OCI-LY1 (cell line): ENCODE results near the gene ATP5F1D.

Source experiments
- H2AFZ ChIP-seq: fragments of 200-600 bp; sonication (generic), shearing (Covaris generic); 2 replicates; pipeline ENCODE4 v1.6.0; 2014; ENCODE audit warnings: antibody characterized with exemption, mild to moderate bottlenecking, low read length
- H3F3A ChIP-seq: fragments of 200-600 bp; sonication (generic), shearing (Covaris generic); 2 replicates; pipeline ENCODE4 v1.6.0; 2014; ENCODE audit warnings: mild to moderate bottlenecking, antibody characterized with exemption, low read length, moderate library complexity; ENCODE audit not compliant: insufficient read depth
- H3K27ac ChIP-seq: fragments of 200-600 bp; sonication (generic); 2 replicates; pipeline ENCODE4 v1.5.1; 2014; ENCODE audit warnings: low read length, mixed run types, mild to moderate bottlenecking, low read depth; ENCODE audit not compliant: poor library complexity, severe bottlenecking
- H3K27me3 ChIP-seq: fragments of 200-600 bp; sonication (generic); 2 replicates; pipeline ENCODE4 v1.6.0; 2014; ENCODE audit warnings: antibody characterized with exemption, mild to moderate bottlenecking, low read length, moderate library complexity; ENCODE audit not compliant: insufficient read depth
- H3K36me3 ChIP-seq: fragments of 200-600 bp; sonication (generic); 2 replicates; pipeline ENCODE4 v1.6.1; 2014; ENCODE audit warnings: mild to moderate bottlenecking, antibody characterized with exemption, low read length, moderate library complexity, mixed read lengths; ENCODE audit not compliant: insufficient read depth
- H3K4me1 ChIP-seq: fragments of 200-600 bp; sonication (generic); 2 replicates; pipeline ENCODE4 v1.5.1; 2014; ENCODE audit warnings: mild to moderate bottlenecking, low read length, moderate library complexity; ENCODE audit not compliant: insufficient read depth, severe bottlenecking
- H3K4me2 ChIP-seq: fragments of 200-600 bp; sonication (generic), shearing (Covaris generic); 2 replicates; pipeline ENCODE4 v1.6.1; 2014; ENCODE audit warnings: low read length
- H3K4me3 ChIP-seq: fragments of 200-600 bp; sonication (generic); 2 replicates; pipeline ENCODE4 v1.5.1; 2014; ENCODE audit warnings: low read length, low read depth, mild to moderate bottlenecking, mixed read lengths; ENCODE audit not compliant: poor library complexity, severe bottlenecking
- H3K79me2 ChIP-seq: fragments of 200-600 bp; shearing (Covaris generic); 2 replicates; pipeline ENCODE4 v1.6.1; 2016; ENCODE audit warnings: mixed run types, low read length, mixed read lengths; ENCODE audit not compliant: insufficient read depth
- H3K9ac ChIP-seq: fragments of 200-600 bp; sonication (generic), shearing (Covaris generic); 2 replicates; pipeline ENCODE4 v1.6.1; 2014; ENCODE audit warnings: mild to moderate bottlenecking, low read length, mixed read lengths
- H3K9me2 ChIP-seq: fragments of 200-600 bp; sonication (generic), shearing (Covaris generic); 2 replicates; pipeline ENCODE4 v1.6.1; 2014; ENCODE audit warnings: low read depth, mild to moderate bottlenecking, low read length, mixed read lengths
- H3K9me3 ChIP-seq: fragments of 200-600 bp; shearing (Covaris generic); 2 replicates; pipeline ENCODE4 v1.6.1; 2014; ENCODE audit warnings: low read length, mixed read lengths
- H4K20me1 ChIP-seq: fragments of 200-600 bp; sonication (generic), shearing (Covaris generic); 2 replicates; pipeline ENCODE4 v1.6.0; 2016; ENCODE audit warnings: mild to moderate bottlenecking, low read length; ENCODE audit not compliant: insufficient read depth
- EZH2 ChIP-seq: fragments of 200-600 bp; sonication (generic), shearing (Covaris generic); IDR thresholded peaks from 2 replicates; pipeline ENCODE4 v1.8.0; 2017; ENCODE audit warnings: borderline replicate concordance, mixed run types, mild to moderate bottlenecking, antibody characterized with exemption, low read length, moderate library complexity, mixed read lengths
- TF ChIP-seq, protein P1 (sequence below): fragments of 200-600 bp; sonication (generic), shearing (Covaris generic); IDR thresholded peaks from 2 replicates; pipeline ENCODE4 v1.5.1; 2017; ENCODE audit warnings: mild to moderate bottlenecking, antibody characterized with exemption, low read length, moderate library complexity, mixed read lengths

ATP5F1D gene

DNA sequence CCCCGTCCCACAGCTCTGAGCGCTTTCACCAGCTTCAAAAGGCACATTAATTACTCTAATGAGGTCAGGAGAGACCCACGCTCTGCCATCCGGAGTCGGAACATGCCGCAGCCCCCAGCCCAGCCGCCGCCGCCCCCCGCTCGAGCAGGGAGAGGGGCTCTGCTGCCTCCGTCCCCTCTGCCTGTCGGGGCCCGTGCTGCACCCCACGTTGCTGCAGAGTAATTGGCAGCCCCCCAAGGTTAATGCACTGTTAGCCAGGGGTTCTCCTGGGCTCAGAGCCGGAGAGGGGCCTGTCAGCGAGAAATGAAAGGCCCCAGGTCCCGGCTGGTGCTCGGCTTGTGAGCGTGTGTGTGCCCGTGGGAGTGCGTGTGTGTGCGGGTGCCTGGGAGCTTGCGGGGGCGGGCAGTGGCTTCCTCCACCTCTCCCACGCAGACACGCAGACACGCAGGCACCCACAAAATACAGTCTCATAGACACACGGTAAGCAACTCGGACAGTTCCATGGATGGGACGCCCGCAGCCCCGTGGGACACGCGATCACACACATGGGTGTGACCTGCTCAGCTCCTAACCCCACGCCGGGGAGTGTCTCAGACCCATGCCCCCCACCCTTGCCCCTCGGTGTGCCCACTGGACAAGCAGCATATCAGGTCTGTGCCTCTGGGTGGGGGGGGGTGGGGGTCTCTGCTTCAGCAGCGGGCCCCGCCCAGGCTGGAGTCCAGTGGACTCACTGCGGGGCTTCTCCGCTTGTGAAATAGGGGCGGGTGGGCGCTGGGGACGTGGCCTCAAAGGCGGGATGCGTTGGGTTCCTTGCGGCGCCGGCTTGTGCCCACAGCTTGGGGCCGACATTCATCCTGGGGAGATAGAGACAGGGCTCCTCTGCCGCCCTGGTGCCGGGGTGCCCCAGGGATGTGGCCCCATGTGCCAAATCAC lies 39.4 kb downstream of the ATP5F1D start:
- Histone ChIP-seq H3K79me2 (no peaks in the 10 kb centered on the region), H3K4me1 (peaks cover 13% of the 10 kb centered on the region), H3K27me3 (no peaks in the 10 kb centered on the region), H3K9me2 (no peaks in the 10 kb centered on the region), H3K4me3 (no peak overlapping the region), H3K36me3 (peaks cover 41% of the 10 kb centered on the region), H2AFZ (no peak overlapping the region), H3F3A (no peaks in the 10 kb centered on the region), H3K9me3 (no peaks in the 10 kb centered on the region), H3K27ac (no peak overlapping the region), H3K9ac (no peak overlapping the region), H3K4me2 (no peak overlapping the region), H4K20me1 (no peaks in the 10 kb centered on the region)
- TF ChIP-seq, protein P1, sequence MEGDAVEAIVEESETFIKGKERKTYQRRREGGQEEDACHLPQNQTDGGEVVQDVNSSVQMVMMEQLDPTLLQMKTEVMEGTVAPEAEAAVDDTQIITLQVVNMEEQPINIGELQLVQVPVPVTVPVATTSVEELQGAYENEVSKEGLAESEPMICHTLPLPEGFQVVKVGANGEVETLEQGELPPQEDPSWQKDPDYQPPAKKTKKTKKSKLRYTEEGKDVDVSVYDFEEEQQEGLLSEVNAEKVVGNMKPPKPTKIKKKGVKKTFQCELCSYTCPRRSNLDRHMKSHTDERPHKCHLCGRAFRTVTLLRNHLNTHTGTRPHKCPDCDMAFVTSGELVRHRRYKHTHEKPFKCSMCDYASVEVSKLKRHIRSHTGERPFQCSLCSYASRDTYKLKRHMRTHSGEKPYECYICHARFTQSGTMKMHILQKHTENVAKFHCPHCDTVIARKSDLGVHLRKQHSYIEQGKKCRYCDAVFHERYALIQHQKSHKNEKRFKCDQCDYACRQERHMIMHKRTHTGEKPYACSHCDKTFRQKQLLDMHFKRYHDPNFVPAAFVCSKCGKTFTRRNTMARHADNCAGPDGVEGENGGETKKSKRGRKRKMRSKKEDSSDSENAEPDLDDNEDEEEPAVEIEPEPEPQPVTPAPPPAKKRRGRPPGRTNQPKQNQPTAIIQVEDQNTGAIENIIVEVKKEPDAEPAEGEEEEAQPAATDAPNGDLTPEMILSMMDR: no peak
- no peak for TF ChIP-seq EZH2

DNA sequence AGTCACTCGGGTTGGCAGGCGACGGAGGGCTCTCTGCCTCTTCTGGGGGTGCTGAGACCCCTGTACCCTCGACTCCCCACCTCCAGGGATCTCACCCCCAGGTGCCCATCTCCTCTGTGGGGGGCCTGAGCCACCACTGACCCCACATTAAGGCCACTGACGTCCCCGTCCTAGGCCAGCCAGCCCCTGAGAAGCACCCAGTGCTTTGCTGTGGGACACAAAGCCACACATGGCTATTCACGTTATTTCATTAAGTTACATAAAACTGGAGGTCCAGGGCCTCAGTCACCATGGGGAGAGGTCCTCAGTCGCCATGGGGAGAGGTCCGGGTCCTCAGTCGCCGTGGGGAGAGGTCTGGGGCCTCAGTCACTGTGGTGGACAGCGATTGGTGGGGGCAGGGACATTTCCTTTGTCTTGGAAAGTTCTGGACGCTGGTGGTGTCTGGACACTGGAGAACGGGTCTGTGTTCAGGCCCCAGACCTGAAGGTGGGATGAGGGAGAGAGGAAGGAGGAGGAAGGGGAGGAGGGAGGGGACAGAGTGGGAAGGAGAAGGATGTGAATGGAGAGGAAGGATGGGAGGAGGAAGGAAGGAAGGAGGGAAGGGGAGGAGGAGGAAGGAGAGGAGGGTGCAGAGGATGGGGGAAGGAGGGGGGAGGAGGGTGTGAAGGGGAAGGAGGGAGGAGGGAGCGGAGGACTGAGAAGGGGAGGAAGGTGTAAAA lies 40.2 kb downstream of the ATP5F1D start:
- Histone ChIP-seq H3K27me3 (no peaks in the 10 kb centered on the region), H3K36me3 (peaks cover 40% of the 10 kb centered on the region), H3K4me3 (no peak overlapping the region), H3K9ac (no peak overlapping the region), H2AFZ (no peak overlapping the region), H3K4me2 (no peak overlapping the region), H3K79me2 (no peaks in the 10 kb centered on the region), H4K20me1 (no peaks in the 10 kb centered on the region), H3F3A (no peaks in the 10 kb centered on the region), H3K4me1 (peaks cover 5% of the 10 kb centered on the region), H3K9me3 (no peaks in the 10 kb centered on the region), H3K27ac (no peak overlapping the region), H3K9me2 (no peaks in the 10 kb centered on the region)
- TF ChIP-seq EZH2: no peak
- TF ChIP-seq, protein P1: no peak

DNA sequence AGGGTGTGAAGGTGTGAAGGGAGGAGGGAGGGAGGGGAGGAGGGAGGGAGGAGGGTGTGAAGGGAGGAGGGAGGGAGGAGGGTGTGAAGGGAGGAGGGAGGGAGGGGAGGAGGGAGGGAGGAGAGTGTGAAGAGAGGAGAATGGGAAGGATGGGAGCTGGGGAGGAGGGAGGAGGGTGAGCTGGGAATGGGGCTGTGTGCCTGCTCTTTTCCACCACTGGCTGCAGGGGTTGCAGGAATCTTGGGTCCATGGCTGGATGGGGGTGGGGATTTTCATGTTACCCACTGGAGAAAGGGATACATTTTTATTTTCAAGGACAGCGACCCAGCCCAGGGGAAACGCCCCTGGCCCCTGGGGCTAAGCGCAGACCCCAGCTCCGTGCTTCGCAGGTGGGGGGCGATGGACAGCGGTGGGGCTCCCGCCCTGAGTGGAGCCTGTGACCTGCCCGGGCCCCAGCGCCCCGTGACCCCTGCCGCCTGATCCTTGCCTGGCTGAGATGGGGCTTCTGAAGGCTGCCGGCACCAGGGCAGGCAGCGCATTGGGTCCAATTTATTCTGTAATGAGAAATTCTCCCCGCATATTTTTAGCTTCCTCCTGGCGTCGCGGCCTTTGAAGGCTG lies 41.1 kb downstream of the ATP5F1D start:
- Histone ChIP-seq H3K9me3 (no peaks in the 10 kb centered on the region), H2AFZ (no peak overlapping the region), H3F3A (no peaks in the 10 kb centered on the region), H3K4me1 (no peaks in the 10 kb centered on the region), H3K4me2 (no peak overlapping the region), H3K9me2 (no peaks in the 10 kb centered on the region), H3K36me3 (peaks cover 31% of the 10 kb centered on the region), H3K9ac (no peak overlapping the region), H4K20me1 (no peaks in the 10 kb centered on the region), H3K79me2 (no peaks in the 10 kb centered on the region), H3K27me3 (0 out of 2 replicates have a peak, but pooled peaks cover under 1% of the 10 kb centered on the region), H3K27ac (no peak overlapping the region), H3K4me3 (no peak overlapping the region)
- no peak for TF ChIP-seq EZH2
- TF ChIP-seq, protein P1: no peak
